Tibial nerve (tissue), 3 donors: ENCODE results near the gene CLEC11A.

Experiments used
- POLR2A ChIP-seq, 2 donors: fragments of 450-650 bp; IDR thresholded peaks; one replicate each; pipeline ENCODE4 v1.6.1; 2017; ENCODE audit warnings: antibody characterized with exemption in 2 of 2, mild to moderate bottlenecking in 2 of 2, moderate library complexity in 2 of 2
- TF ChIP-seq, protein P1 (sequence below), 5 experiments: fragments of 200-600 bp in 3 of 5; fragments of 450-650 bp in 2 of 5; sonication (generic) in 3 of 5; IDR thresholded peaks; one replicate each; pipeline ENCODE4 v1.5.1; 2016 to 2019; ENCODE audit warnings: antibody characterized with exemption in 5 of 5, mild to moderate bottlenecking in 3 of 5, moderate library complexity in 2 of 5

DNA sequence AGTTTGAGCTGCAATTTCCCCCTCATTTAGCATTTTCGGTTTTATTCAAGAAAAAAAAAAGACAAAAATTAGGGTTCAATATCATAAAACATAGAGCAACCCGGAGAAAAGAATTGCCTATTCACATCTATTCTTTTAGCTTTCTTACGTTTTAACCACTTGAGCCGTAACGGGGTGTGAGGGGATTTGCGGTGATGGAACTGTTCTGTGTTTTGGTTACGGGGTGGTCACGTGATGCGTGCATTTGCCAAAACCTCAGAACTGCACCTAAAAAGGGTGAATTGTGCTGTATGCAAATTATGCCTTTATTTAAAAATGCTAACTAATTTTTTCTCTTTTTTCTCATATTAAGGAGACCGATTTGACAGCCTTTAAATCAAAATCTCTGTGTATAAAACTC, 22.1 kb downstream of the CLEC11A start:
- TF ChIP-seq, protein P1, sequence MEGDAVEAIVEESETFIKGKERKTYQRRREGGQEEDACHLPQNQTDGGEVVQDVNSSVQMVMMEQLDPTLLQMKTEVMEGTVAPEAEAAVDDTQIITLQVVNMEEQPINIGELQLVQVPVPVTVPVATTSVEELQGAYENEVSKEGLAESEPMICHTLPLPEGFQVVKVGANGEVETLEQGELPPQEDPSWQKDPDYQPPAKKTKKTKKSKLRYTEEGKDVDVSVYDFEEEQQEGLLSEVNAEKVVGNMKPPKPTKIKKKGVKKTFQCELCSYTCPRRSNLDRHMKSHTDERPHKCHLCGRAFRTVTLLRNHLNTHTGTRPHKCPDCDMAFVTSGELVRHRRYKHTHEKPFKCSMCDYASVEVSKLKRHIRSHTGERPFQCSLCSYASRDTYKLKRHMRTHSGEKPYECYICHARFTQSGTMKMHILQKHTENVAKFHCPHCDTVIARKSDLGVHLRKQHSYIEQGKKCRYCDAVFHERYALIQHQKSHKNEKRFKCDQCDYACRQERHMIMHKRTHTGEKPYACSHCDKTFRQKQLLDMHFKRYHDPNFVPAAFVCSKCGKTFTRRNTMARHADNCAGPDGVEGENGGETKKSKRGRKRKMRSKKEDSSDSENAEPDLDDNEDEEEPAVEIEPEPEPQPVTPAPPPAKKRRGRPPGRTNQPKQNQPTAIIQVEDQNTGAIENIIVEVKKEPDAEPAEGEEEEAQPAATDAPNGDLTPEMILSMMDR (IDR thresholded peaks at IDR 0.05), result no peak
- TF ChIP-seq POLR2A (IDR thresholded peaks at IDR 0.05), result no peak
